GM19240 (cell line): ENCODE data around the gene ARID1B.
"Not testable (repeated sequence)": the region's sequence is repeated elsewhere in the genome, so short reads cannot be mapped to it uniquely, and the experiment has no call there.

Source experiments
- DNase-seq: peaks from one replicate; pipeline ENCODE4 v3.0.0; 2011; ENCODE audit warnings: low spot score; ENCODE audit not compliant: insufficient read length

The ARID1B gene

DNA sequence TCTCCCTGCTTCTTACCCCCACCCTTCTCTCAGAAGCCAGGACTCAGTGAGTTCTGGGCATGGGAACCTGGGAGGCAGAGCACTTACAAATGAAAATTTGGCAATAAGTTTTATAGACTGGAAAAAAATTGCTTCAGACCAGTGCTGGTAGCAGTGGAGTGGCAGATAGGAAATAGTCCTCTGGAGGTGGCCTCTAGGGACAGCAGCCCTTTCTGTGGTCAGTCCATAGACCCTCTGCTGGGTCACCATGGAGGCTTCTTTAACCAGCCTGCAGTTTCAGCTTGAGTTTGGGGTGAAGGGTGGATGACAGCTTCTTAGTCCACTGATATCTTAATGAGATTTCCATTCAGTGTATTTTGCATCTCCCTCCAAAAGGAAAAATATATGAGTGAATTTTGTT, 179.1 kb downstream of the ARID1B start:
- DNase-seq = no peak

DNA sequence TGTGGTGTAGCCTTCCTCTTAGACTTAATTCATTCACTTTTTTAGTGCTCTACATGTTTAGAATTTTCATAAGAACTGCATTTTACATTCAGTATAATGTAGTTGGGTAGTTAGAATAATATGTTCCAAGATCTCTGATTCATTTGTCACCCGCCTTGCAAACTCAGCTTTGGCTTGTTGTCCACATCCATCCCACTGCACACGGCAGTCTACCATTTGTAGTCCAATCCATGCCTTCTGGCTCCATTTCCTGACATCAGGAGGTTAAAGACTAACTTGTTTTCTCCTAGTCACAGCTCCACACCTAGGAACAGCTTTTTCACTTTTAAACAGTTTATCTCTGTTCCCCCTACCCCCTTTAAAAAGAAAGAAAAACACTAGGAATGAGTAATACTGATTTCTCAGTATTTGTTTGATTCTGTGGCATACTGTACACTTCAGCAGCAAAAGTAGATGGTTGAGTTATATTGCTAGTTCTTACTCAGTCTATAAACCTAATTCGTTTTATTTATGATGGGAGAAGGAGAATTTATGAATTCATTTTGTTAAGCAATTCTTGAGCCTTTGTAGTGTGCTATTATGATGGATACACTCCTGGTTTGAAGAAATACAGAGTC, 180.9 kb downstream of the ARID1B start:
- DNase-seq = no peak

DNA sequence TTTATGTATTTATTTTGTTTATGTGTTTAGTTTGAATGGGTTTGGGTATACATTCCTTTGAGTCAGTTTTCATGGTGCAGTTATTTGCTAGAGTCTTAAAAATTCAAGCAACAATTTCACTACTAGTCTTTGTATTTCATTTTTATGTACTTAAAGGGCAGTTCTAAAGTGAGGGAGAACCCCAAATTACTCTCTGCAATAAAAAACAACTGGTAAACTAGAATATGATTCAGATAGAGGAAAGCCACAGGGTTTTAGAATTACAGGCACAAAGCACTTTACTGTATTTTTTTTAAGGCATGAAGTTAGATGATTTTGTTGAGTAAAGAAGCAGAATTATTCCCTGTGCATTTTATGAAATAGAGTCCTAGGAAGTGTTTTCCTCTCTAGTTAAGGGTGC, 183.3 kb downstream of the ARID1B start:
- no peak for DNase-seq

DNA sequence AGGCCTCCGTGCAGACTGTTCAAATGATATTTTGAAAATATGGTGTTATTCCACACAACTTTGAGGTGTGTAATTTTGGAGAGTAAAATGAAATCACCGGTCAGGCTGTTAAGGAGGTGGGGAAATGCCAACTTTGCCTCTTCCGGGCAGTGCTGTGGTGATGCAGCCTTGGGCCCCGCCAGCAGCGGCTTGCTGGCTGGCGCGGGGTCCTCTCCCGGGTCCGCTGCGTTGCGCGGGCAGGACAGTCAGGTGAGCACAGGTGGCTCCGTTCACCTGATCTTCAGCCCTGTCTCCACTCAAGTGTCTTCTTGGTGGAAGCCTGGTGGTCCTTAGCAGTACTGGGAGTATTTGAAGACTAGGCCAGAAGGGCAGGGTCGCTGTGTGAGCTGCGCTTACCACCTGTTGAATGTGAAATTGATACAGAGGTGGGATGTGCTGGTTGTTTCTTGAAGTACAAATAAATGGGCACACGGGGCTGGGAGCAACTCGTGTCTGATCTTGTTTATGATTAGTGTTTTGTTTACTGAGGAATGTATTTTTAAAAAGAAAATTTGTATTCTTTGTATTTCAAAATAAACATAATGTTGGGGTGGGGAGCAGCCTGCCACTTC, 184.2 kb downstream of the ARID1B start:
- DNase-seq = no peak

DNA sequence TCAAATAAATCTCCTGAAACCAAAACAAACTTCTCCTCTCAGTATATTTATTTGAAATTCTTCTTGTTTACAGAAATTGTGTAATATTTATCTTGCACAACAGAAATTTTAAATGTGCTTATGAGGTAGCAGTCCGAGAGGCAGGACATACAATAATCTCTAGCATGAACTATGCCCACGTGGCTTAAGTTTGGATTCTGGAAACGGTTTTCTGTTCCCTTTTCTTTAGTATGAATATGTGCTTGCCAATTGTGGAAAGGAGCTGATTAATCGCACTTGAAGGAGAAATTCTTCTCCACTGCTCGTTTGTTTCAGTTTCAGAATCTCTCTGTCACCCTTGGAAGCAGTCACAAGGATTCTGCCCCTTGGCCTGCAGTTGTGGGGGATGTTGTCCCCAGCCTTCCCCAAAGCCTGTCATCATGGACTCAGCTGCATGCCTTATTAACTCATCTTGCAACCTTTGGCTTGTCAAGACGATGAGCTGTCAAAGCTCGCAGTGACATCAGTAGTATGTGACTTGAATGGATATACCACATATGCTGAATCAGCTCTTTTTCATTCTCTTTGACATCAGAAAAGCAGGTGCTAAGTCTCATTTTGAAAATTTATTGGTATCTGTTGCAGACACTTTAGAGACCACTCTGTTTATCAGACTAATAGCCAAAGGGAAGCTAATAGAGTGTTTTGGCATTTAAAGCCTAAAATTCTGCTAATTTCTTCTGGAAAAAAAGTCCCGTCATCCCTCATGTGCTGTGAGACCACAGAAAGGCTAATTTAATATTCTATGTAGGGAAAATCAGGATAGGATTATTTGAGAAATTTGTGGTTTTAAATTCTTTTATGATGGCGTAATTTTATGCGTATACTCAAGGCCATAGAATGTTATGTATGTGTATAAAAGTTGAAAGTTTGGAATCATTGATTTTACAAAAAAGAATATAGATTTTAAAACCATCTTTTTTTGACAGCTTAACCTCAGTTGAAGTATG, 186.8 kb downstream of the ARID1B start:
- DNase-seq = peak; percentile 7

DNA sequence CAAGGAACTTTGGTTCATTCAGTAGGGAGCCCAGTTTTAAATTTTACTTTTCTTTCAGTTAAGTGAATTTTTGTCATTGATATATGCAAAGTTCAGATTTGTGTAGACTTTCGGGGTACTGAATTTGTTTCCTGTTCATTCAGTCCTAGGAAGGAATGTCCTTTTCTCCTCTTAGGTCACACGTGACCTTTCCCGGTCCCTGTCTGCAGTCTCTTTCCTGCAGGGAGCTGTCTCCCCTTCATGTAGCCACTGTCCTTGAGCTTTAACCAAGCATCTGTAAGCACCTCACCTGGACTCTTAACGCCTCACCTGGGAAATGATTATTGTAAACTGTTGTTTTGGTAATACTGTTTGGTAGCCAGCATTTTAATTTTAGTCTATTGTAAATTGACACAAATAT, 190.7 kb downstream of the ARID1B start:
- no peak for DNase-seq

DNA sequence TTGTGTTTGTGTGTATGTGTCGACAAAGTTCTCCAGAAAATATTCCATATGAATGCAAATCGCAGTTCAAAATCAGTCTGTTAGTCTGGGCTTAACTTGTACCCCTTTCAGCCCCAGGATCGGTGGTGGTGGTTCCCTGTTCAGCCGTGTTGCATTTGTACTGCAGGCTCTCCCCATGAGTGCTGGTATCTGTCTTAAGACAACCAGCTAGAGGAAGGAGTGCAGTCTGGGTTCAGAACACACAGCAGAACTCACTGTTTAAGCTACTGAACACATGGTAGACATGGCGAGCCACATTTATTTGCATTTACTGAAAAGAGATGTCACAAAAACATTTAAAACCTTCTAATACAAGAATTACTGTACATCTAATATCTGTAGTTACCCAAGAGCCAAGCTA, 192.1 kb downstream of the ARID1B start:
- DNase-seq = no peak

DNA sequence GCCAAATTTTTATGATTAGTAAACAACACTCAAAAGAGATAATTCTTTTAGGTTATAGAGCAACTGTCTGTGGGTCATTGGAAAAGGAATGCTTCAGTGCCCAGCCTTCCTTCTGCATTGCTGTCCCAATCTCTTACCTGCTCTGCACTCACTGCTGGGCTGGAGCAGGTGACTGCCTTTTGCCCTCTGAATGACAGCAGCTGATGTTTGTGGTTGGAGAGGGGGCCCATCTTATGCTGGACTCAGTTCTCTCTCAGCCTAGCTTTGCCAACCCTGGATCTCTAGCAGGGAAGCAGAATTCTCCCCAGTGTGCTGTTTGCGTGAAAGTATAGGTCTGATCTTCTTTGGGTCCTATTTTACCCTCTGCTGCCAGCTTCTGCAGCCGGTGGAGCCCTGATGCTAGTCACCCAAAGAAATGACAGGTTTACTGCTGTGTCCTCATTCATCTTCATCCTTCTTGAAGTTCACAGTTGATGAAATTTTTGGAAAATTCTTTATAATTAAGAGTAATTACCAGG, 193.5 kb downstream of the ARID1B start:
- DNase-seq = no peak

DNA sequence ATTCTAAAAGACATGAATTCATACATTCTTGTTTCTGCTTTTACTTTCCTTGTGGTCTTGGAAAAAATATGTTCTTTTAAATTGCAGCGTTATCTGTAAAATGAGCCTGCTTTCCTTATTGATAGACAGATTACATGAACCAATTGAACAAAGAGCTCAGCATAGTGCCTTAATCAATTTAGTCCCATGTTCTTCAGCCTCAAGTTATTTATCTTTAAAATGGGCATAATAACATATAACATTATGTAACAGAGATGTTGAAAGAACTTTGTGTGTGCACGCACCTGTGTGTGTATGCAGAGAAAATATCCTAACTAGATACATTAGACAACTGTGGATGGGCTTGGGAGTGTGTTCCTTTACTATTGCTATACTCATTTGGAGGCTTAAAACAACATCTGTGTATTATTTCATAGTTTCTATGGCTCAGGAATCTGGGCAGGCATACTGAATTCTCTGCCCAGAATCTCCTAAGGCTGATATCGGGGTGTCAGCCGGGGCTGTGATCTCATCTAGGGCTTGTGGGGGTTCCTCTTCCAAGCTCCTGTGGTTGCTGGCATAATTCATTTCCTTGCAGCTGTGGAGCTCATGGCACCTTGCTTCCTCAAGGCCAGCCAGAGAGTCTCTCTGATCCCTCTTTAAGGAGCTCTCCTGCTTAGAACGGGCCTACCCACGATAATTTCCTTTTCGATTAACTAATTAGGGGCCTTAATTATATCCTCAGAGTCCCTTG, 194.1 kb downstream of the ARID1B start:
- no peak for DNase-seq

DNA sequence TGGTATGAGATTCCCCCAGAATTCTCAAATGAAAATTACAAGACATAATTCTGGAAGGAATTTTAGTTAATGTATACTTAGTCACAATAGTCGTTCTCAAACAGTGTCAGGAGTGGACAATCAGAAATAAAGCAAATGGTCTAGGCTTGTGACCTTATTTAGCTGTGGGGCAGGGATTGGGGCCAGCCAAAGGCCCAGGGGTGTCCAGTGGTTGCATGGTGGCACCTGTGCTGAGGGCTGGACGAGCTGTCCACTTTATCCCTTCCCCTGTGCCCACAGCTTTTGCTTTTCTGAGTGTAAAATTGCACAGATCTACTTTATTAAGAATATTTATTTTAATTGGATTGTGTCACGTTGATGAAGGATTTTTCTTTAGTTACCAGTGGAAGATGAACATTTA, 195.0 kb downstream of the ARID1B start:
- DNase-seq = no peak

DNA sequence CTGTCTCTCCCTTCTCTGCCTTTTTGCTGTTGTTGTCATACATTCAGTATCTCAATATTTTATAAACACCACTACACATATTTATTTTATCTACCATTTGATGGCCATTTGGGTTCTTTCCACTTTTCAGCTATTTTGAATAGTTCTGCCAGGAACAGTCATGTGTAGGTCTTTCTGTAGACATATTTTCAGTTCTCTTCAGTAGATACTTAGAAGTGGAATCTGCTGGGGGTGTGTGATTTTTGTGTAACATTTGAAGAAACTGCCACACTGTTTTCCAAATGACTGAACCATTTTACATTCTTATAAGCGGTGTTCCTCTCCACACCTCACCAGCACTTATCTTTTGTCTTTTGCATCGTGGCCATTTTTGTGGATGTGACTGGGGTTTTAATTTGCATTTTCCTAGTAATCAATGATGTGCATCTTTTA, 197.7 kb downstream of the ARID1B start:
- no peak for DNase-seq

DNA sequence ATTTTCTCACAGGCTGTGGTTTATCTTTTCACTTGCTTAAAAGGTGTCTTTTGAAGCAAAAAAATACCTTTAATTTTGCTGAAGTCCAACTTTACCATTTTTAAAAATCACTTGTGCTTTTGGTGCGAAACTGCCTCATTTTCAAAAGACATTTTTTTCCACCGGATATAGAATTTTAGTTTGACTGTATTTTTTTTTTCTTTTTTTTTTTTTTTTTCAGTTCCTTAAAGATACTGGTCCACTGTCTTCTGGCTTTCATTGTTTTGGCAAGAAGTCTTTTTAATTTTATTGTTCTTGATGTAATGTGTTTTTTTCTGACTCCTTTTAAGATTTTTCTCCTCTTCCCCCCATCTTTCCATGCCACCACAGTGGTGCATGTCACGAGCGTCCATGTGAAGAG, 198.2 kb downstream of the ARID1B start:
- DNase-seq = no peak

DNA sequence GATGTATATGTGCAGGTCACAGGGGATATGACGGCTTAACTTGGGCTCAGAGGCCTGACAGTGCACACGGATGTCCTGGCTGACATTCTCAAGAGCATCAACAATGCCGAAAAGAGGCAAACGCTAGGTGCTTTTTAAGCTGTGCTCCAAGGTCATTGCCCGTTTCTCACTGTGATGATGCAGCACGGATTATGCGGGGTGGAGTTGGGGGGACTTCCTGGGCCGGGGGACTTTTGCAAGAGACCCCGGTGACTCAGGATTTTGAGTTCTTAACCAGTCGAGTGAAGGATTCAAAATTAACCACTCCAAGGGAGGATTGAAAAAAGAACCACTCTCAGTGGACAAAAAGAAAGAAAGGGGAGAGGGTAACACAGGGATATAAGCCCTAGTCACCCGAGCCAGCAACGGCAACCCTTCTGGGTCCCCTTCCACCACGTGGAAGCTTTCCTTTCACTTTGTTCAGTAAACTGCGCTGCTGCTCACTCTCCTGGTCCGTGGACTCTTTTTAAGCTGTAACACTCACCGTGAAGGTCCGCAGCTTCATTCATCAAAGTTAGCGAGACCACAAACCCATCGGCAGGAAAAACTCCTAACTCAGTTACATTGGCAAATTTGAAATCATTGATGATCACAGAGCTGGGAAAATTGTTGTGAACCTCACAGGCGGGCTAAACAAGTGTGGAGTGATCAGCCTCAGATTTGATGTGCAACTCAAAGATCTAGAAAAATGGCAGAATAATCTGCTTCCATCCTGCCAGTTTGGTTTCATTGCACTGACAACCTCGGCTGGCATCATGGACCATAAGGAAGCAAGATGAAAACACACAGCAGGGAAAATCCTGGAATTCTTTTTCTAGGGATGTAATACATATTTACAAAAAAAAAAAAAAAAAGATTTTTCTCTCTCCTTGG, 199.3 kb downstream of the ARID1B start:
- DNase-seq = no peak

DNA sequence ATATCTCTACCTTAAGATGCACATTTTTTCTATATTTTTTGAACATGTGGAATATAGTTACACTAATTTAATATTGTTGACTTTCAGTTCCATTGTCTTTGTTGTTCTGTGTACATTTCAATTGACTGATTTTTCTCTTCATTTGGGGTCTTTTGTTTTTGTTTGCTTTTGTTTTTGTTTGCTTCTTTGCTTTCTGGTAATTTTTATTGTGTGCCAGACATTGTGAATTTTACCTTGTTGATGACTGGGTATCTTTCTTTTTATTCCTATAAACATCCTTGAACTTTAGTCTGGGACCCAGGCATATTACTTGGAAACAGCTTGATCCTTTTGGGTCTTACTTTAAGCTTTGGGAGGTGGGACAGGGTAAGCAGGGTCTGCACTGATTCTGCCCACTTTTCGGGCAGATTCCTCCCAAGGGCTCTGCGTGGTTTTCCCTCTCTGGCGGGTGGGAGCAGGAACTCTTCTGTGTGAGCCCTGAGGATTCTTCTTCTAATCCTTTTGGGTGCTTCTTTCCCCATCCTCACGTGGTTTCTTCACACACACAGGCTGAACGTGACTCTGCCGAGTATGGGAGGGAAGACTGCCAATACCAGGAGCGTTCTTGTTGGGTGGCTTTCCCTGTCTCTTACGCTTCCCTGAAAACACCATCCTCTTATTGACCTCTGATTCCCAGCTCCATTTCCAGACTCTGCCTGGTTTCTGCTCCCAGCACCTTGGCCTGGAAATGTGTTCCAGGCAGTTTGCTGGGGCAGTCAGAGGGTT, 200.5 kb downstream of the ARID1B start:
- no peak for DNase-seq

DNA sequence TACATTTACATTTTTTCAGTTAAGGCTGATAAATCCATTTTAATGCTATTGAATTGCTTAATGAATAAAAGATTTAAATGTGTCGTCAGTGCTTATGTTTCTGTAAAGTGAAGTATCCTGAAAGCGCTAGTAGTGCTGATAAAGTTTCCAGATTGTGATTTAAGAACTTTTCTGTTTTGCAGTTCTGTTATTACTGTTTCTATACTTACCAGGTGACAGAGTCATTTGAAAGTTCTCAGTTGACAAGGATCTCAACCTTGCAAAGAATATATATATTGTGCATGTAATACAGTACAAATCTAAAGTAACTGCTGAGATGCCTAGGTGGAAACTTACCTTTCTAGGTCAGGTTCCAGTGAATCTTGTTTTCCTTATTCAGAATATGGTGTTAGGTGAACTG, 201.8 kb downstream of the ARID1B start:
- no peak for DNase-seq

DNA sequence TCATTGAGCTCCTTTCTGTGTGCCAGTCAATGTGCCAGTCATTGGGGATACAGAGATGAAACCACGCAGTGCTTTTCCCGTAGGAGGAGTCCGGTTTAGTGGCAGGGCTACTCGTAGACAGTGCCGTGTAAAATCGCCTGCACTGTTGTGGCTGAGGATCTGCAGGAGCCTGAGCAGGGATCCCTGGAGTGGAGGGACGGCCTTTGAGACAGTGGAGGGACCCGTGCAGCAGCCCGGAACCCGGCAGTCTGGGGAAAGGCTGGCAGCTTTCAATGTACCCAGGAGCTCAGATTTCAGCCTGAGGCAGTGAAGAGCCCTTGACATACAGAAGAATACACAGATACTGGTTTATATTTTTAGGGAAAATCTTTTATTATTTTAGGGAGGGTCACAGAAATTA, 203.3 kb downstream of the ARID1B start:
- no peak for DNase-seq

DNA sequence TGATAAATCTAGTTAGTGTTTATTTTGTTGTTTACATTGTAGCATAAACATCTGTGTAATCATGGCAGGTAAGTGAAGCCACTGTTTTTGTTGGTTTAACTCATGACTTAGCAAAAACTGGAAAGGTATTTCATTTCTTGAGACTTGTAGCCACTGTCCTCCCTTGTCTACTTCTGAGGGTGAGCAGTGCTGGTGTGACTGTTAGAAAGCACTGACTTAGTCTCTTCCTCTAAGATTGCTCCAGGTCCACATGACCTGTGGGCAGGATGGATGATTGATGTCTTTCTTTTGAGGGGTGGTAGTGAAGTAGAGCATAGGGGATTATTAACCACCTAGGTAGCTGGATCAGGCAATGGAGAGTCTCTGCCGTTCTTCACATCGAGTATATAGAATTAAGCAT, 203.8 kb downstream of the ARID1B start:
- DNase-seq = no peak

DNA sequence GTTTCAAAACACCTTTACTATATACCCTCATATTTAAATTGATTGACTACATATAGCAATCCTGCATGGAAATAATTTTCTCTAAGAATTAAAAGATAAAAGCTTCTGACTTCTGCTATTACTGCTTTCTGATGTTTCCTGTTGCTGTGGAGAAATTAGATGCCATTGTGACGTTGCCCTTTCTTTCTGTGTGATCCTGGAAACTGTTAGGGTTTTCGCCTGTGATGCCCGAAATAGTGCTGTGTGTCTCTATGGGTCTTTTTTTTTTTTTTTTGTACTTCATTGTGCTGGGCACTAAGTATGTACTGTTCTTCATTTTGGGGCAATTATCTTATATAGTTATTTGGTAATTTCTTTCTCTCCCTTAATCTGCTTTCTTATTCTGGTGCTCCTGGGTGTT, 205.0 kb downstream of the ARID1B start:
- no peak for DNase-seq

DNA sequence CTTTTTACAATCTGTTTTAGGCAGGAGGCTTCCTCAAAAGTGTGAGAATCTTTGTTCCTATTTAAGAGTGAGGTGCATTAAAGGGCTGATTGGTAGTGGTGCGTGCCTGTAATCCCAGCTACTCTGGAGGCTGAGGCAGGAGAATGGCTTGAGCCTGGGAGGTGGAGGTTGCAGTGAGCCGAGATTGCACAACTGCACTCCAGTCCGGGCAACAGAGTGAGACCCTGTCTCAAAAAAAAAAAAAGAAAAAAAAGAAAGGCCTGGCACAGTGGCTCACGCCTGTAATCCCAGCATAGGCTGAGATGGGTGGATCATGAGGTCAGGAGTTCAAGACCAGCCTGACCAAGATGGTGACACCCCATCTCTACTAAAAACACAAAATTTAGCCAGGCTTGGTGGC, 205.7 kb downstream of the ARID1B start:
- DNase-seq = not testable (repeated sequence)
